Glutamatergic neuron (in vitro differentiated cells): ENCODE results near the gene ITFG1. TPM values are rescaled to one million over a fixed set of nuclear protein-coding genes. Genes with fewer than 3 reads are reported as not detected.

Experiments
- DNase-seq: peaks from one replicate; pipeline ENCODE4 v3.0.0; 2022
- H3K27ac Mint-ChIP-seq: one replicate; pipeline ENCODE4 v1.8.0; 2020; ENCODE audit warnings: mild to moderate bottlenecking, mixed read lengths, inconsistent platforms; ENCODE audit not compliant: unreplicated experiment
- H3K27me3 Mint-ChIP-seq: one replicate; pipeline ENCODE4 v1.8.0; 2020; ENCODE audit warnings: mild to moderate bottlenecking, moderate library complexity, mixed read lengths, inconsistent platforms; ENCODE audit not compliant: unreplicated experiment
- H3K36me3 Mint-ChIP-seq: one replicate; pipeline ENCODE4 v1.8.0; 2020; ENCODE audit warnings: mild to moderate bottlenecking, mixed read lengths, inconsistent platforms; ENCODE audit not compliant: unreplicated experiment
- H3K4me1 Mint-ChIP-seq: one replicate; pipeline ENCODE4 v1.8.0; 2020; ENCODE audit warnings: mild to moderate bottlenecking, low read depth, mixed read lengths, inconsistent platforms; ENCODE audit not compliant: unreplicated experiment
- H3K4me3 Mint-ChIP-seq: one replicate; pipeline ENCODE4 v1.8.0; 2020; ENCODE audit warnings: mild to moderate bottlenecking, mixed read lengths, inconsistent platforms; ENCODE audit not compliant: unreplicated experiment
- H3K9me3 Mint-ChIP-seq: one replicate; pipeline ENCODE4 v1.8.0; 2020; ENCODE audit warnings: mild to moderate bottlenecking, moderate library complexity, mixed read lengths, inconsistent platforms; ENCODE audit not compliant: unreplicated experiment
- CTCF ChIP-seq: fragments of 200-600 bp; sonication (generic); IDR thresholded peaks from one replicate; pipeline ENCODE4 v1.5.0; 2021; ENCODE audit not compliant: partially characterized antibody, unreplicated experiment
- total RNA-seq: library from RNA; stranded (reverse); fragmentation: NEBNext Ultra II Directional; extraction: Animal tissue kit (Norgen Biotek cat#: 25700); gene quantifications from one replicate; pipeline ENCODE4 v1.2.1, GENCODE V29; 2021; ENCODE audit not compliant: unreplicated experiment

The ITFG1 gene
- total RNA-seq, 1 donor from 2014 or later = 68.7 TPM

GRCh38 chr16:47125757-47126156 lies 335.1 kb downstream of the ITFG1 start:
- Mint-ChIP-seq H3K4me3 (no peak overlapping the region), H3K27ac (no peak overlapping the region), H3K36me3 (peaks cover 3% of the 10 kb centered on the region), H3K9me3 (no peaks in the 10 kb centered on the region), H3K4me1 (no peaks in the 10 kb centered on the region), H3K27me3 (peaks cover 2% of the 10 kb centered on the region)
- TF ChIP-seq CTCF = no peak
- no peak for DNase-seq

- Mint-ChIP-seq H3K4me3 (no peak overlapping the region), H3K9me3 (no peaks in the 10 kb centered on the region), H3K4me1 (no peaks in the 10 kb centered on the region)
Measured at GRCh38 chr16:47113130-47113529, 347.7 kb downstream of the ITFG1 start.

GRCh38 chr16:47110939-47111338 lies 349.9 kb downstream of the ITFG1 start:
- Mint-ChIP-seq H3K27me3 (no peaks in the 10 kb centered on the region), H3K9me3 (no peaks in the 10 kb centered on the region), H3K27ac (no peak overlapping the region), H3K4me3 (no peak overlapping the region), H3K4me1 (no peaks in the 10 kb centered on the region), H3K36me3 (no peaks in the 10 kb centered on the region)
- TF ChIP-seq CTCF = no peak
- DNase-seq = no peak

More at GRCh38 chr16:47113130-47113529, 347.7 kb downstream of the ITFG1 start:
- TF ChIP-seq CTCF = no peak
- no peaks in the 10 kb centered on the region for H3K36me3 Mint-ChIP-seq
- H3K27ac Mint-ChIP-seq = no peak overlapping the region
- no peaks in the 10 kb centered on the region for H3K27me3 Mint-ChIP-seq
- no peak for DNase-seq

GRCh38 chr16:47109361-47109760 lies 351.5 kb downstream of the ITFG1 start:
- Mint-ChIP-seq H3K27ac (no peak overlapping the region), H3K9me3 (no peaks in the 10 kb centered on the region), H3K4me1 (no peaks in the 10 kb centered on the region), H3K27me3 (no peaks in the 10 kb centered on the region), H3K36me3 (no peaks in the 10 kb centered on the region), H3K4me3 (no peak overlapping the region)
- no peak for TF ChIP-seq CTCF
- DNase-seq = no peak

Other genes starting within 250 kb of the ITFG1 start
- gene PHKB, start 268 bp upstream of the ITFG1 start, total RNA-seq = 123 TPM